Glutamatergic neuron (in vitro differentiated cells): ENCODE data around the gene GNL2. TPM values are rescaled to one million over a fixed set of nuclear protein-coding genes. Genes with fewer than 3 reads are reported as not detected.

Experiments used
- DNase-seq: peaks from one replicate; pipeline ENCODE4 v3.0.0; 2022
- H3K27ac Mint-ChIP-seq: one replicate; pipeline ENCODE4 v1.8.0; 2020; ENCODE audit warnings: mild to moderate bottlenecking, mixed read lengths, inconsistent platforms; ENCODE audit not compliant: unreplicated experiment
- H3K27me3 Mint-ChIP-seq: one replicate; pipeline ENCODE4 v1.8.0; 2020; ENCODE audit warnings: mild to moderate bottlenecking, moderate library complexity, mixed read lengths, inconsistent platforms; ENCODE audit not compliant: unreplicated experiment
- H3K36me3 Mint-ChIP-seq: one replicate; pipeline ENCODE4 v1.8.0; 2020; ENCODE audit warnings: mild to moderate bottlenecking, mixed read lengths, inconsistent platforms; ENCODE audit not compliant: unreplicated experiment
- H3K4me1 Mint-ChIP-seq: one replicate; pipeline ENCODE4 v1.8.0; 2020; ENCODE audit warnings: mild to moderate bottlenecking, low read depth, mixed read lengths, inconsistent platforms; ENCODE audit not compliant: unreplicated experiment
- H3K4me3 Mint-ChIP-seq: one replicate; pipeline ENCODE4 v1.8.0; 2020; ENCODE audit warnings: mild to moderate bottlenecking, mixed read lengths, inconsistent platforms; ENCODE audit not compliant: unreplicated experiment
- H3K9me3 Mint-ChIP-seq: one replicate; pipeline ENCODE4 v1.8.0; 2020; ENCODE audit warnings: mild to moderate bottlenecking, moderate library complexity, mixed read lengths, inconsistent platforms; ENCODE audit not compliant: unreplicated experiment
- CTCF ChIP-seq: fragments of 200-600 bp; sonication (generic); IDR thresholded peaks from one replicate; pipeline ENCODE4 v1.5.0; 2021; ENCODE audit not compliant: partially characterized antibody, unreplicated experiment
- total RNA-seq: library from RNA; stranded (reverse); fragmentation: NEBNext Ultra II Directional; extraction: Animal tissue kit (Norgen Biotek cat#: 25700); gene quantifications from one replicate; pipeline ENCODE4 v1.2.1, GENCODE V29; 2021; ENCODE audit not compliant: unreplicated experiment

GNL2 gene
- total RNA-seq, 1 donor from 2014 or later = 50.0 TPM

GRCh38 chr1:37570528-37571334, 25.0 kb downstream of the GNL2 start:
- Mint-ChIP-seq H3K4me1 (no peaks in the 10 kb centered on the region), H3K4me3 (no peak overlapping the region), H3K9me3 (no peaks in the 10 kb centered on the region), H3K36me3 (no peaks in the 10 kb centered on the region), H3K27me3 (peaks cover 3% of the 10 kb centered on the region), H3K27ac (no peak overlapping the region)
- no peak for TF ChIP-seq CTCF
- DNase-seq = no peak

- H3K27me3 Mint-ChIP-seq = peaks cover 3% of the 10 kb centered on the region
- H3K9me3 Mint-ChIP-seq = no peaks in the 10 kb centered on the region
- H3K4me1 Mint-ChIP-seq = no peaks in the 10 kb centered on the region
- H3K36me3 Mint-ChIP-seq = no peaks in the 10 kb centered on the region
- DNase-seq = no peak
- no peak overlapping the region for H3K27ac Mint-ChIP-seq
- no peak overlapping the region for H3K4me3 Mint-ChIP-seq
- no peak for TF ChIP-seq CTCF
Observed at GRCh38 chr1:37567023-37567422, 28.7 kb downstream of the GNL2 start.

GRCh38 chr1:37564892-37565291, 30.8 kb downstream of the GNL2 start:
- Mint-ChIP-seq H3K9me3 (peaks cover 5% of the 10 kb centered on the region), H3K4me3 (no peak overlapping the region), H3K27me3 (peaks cover 3% of the 10 kb centered on the region), H3K27ac (no peak overlapping the region), H3K36me3 (no peaks in the 10 kb centered on the region), H3K4me1 (no peaks in the 10 kb centered on the region)
- DNase-seq = no peak
- TF ChIP-seq CTCF = no peak

DNA sequence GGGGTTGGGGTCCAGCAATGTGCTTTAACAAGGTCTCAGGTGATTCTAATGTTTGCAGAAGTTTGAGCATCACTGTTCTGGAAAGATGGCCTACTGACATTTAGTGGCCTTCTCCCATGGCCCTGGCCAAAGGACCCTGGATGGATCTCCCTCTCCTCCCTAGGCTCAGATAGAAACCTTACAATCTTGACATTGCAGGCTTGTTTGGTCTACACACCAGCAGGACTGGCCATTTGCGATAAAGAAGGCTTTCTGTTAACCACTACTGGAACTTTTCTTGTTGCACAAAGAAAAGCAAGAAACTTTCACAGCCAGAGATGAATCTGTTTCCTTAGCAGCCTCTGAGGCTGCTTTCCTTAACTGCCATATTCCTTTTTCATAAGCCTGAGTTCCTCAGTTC, 32.8 kb downstream of the GNL2 start:
- Mint-ChIP-seq H3K4me3 (no peak overlapping the region), H3K27me3 (peaks cover 2% of the 10 kb centered on the region), H3K27ac (no peak overlapping the region), H3K9me3 (peaks cover 8% of the 10 kb centered on the region), H3K36me3 (no peaks in the 10 kb centered on the region), H3K4me1 (peaks cover 6% of the 10 kb centered on the region)
- no peak for TF ChIP-seq CTCF
- no peak for DNase-seq

GRCh38 chr1:37561133-37562132, 34.3 kb downstream of the GNL2 start:
- H3K9me3 Mint-ChIP-seq = peaks cover 12% of the 10 kb centered on the region
- H3K4me3 Mint-ChIP-seq = peak overlapping the region; percentile 60
- peak; percentile 48 for TF ChIP-seq CTCF
- H3K27ac Mint-ChIP-seq = peak overlapping the region; percentile 48
- H3K36me3 Mint-ChIP-seq = no peaks in the 10 kb centered on the region
- peak; percentile 36 for DNase-seq
- peaks cover 14% of the 10 kb centered on the region for H3K4me1 Mint-ChIP-seq
- peaks cover 2% of the 10 kb centered on the region for H3K27me3 Mint-ChIP-seq
